BJ (cell line): Measurements from ENCODE around the gene IGSF21. TPM values are rescaled to one million over a fixed set of nuclear protein-coding genes. Genes with fewer than 3 reads are reported as not detected.

Source experiments
- CTCF ChIA-PET: fragments of 350-600 bp; formaldehyde crosslinking; extraction: SDS; loops from one replicate; lab custom pipeline; 2021; ENCODE audit warnings: antibody characterized with exemption, inconsistent platforms; lab: Yijun Ruan, JAX
- POLR2A ChIA-PET: fragments of 300-600 bp; sonication (Branson Sonifier 250); formaldehyde crosslinking; extraction: SDS; loops from one replicate; lab custom pipeline; 2021; ENCODE audit warnings: antibody characterized with exemption; lab: Charles Lee
- DNase-seq: peaks from one replicate; pipeline ENCODE4 v3.0.0-alpha.2; 2011; ENCODE audit warnings: low read depth
- H3K27me3 ChIP-seq: 2 replicates; pipeline ENCODE4 v1.6.0; 2011; ENCODE audit warnings: low read length; ENCODE audit not compliant: control insufficient read depth, insufficient read depth
- H3K36me3 ChIP-seq: 2 replicates; pipeline ENCODE4 v1.5.1; 2011; ENCODE audit warnings: low read length; ENCODE audit not compliant: control insufficient read depth, insufficient read depth
- H3K4me3 ChIP-seq: 2 replicates; pipeline ENCODE4 v1.5.1; 2011; ENCODE audit warnings: low read depth, mild to moderate bottlenecking, control low read depth, low read length
- polyA plus RNA-seq: library from polyadenylated mRNA; depleted of rRNA; stranded (reverse); fragments of >200 nt; gene quantifications from 2 replicates; pipeline ENCODE4 v1.2.3, GENCODE V29; 2011
- TF ChIP-seq, protein P1 (sequence below): IDR thresholded peaks from 2 replicates; pipeline ENCODE4 v1.5.1; 2011; ENCODE audit warnings: low read depth, mild to moderate bottlenecking, control low read depth, inconsistent platforms, low read length, moderate library complexity; ENCODE audit not compliant: insufficient read depth

The IGSF21 gene
- polyA plus RNA-seq, 1 experiment: not detected

DNA sequence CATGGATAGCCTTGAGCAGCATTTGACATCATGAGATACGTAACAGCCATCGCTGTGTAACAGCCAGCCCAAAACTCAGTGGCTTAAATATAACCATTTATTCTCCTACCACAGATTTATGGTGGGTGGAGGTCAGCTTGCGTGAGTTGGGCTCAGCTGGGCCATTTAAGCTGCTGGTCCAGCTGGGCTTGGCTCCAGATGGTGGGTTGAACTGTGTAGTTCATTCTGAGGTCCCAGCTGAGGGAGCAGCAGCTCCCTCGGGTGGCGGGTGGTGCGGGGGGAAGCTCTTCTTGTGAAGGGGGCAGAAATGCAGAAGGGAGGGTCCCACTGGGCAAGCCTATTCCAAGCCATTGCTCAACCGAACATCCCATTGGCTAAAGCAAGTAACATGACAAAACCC, 75.9 kb downstream of the IGSF21 start:
- ChIA-PET CTCF (no interaction called here), POLR2A (no interaction called here)
- no peaks in the 10 kb centered on the region for H3K27me3 ChIP-seq
- no peak for DNase-seq
- no peaks in the 10 kb centered on the region for H3K36me3 ChIP-seq
- H3K4me3 ChIP-seq: no peak overlapping the region
- TF ChIP-seq, protein P1, sequence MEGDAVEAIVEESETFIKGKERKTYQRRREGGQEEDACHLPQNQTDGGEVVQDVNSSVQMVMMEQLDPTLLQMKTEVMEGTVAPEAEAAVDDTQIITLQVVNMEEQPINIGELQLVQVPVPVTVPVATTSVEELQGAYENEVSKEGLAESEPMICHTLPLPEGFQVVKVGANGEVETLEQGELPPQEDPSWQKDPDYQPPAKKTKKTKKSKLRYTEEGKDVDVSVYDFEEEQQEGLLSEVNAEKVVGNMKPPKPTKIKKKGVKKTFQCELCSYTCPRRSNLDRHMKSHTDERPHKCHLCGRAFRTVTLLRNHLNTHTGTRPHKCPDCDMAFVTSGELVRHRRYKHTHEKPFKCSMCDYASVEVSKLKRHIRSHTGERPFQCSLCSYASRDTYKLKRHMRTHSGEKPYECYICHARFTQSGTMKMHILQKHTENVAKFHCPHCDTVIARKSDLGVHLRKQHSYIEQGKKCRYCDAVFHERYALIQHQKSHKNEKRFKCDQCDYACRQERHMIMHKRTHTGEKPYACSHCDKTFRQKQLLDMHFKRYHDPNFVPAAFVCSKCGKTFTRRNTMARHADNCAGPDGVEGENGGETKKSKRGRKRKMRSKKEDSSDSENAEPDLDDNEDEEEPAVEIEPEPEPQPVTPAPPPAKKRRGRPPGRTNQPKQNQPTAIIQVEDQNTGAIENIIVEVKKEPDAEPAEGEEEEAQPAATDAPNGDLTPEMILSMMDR: no peak

DNA sequence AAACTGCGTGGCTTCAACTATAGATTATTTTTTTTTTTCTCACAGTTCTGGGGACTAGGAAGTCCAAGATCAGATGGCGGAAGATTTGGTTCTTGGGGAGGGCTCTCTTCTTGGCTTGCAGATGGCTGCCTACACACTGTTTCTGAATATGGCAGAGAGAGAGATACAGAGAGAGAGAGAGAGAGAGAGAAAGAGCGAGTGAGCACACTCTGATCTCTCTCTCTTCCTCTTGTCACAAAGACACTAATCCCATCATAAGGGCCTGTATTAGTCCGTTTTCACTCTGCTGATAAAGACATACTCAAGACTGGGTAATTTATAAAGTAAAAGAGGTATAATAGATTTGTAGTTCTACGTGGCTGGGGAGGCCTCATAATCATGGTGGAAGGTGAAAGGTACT, 79.5 kb downstream of the IGSF21 start:
- ChIA-PET POLR2A (no interaction called here), CTCF (no interaction called here)
- no peaks in the 10 kb centered on the region for H3K36me3 ChIP-seq

DNA sequence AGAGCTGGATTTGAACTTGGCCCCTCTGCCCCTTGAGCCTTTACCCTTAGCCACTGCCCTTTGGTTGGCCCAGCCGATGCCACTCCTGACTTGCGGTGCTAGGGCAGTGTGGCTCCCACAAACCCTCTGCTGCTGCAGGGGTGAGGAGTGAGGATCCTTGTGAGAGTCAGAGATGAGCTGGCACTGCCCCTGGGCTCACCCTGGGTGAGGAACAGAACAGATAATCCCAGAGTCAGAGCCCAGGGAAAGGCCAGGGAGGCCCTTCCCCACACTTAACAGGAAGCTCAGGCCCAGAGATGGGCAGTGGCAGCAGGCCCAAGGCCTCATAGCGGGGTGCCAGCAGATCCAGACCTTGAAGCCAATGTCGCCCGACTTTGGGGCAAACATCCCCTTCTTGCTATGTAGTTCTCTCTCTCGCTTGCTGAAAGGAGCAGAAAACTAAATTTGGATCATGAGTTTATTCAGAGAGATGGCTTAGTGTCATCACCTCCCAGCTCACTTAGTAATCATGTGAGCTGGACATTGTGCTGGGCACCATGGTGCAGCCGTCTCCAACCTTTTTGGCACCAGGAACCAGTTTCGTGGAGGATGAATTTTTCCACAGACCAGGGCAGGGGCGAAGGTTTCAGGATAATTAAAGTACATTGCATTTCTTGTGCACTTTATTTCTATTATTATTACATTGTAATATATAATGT, 81.4 kb downstream of the IGSF21 start:
- ChIA-PET POLR2A (no interaction called here), CTCF (no interaction called here)
- TF ChIP-seq, protein P1: no peak
- Histone ChIP-seq H3K27me3 (no peaks in the 10 kb centered on the region), H3K4me3 (no peak overlapping the region), H3K36me3 (no peaks in the 10 kb centered on the region)
- no peak for DNase-seq

More for the DNA sequence above, 79.5 kb downstream of the IGSF21 start:
- no peaks in the 10 kb centered on the region for H3K27me3 ChIP-seq
- no peak for DNase-seq
- no peak overlapping the region for H3K4me3 ChIP-seq
- TF ChIP-seq, protein P1: no peak

DNA sequence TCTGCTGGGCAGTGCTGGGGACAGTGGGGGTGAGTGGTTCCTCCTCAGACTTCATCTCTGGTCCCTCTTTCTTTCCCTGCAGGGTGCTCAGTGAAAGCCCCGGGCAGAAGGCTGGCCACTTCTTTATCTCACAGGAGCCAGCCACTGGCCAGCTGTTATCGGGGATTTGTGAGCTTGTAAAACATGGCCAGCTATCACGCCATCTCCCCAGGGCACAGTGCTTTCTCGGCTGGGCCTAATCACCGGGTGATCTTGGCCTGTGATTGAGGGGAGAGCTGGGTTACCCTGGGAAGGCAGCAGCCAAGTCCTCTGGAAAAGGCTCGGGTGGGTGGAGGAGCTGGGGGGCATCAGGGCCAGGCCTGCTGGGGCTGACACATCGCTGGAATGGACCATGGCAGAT, 83.0 kb downstream of the IGSF21 start:
- H3K27me3 ChIP-seq: no peaks in the 10 kb centered on the region
- no peak for DNase-seq
- H3K4me3 ChIP-seq: no peak overlapping the region
- ChIA-PET CTCF (no interaction called here), POLR2A (no interaction called here)
- no peaks in the 10 kb centered on the region for H3K36me3 ChIP-seq
- TF ChIP-seq, protein P1: no peak

DNA sequence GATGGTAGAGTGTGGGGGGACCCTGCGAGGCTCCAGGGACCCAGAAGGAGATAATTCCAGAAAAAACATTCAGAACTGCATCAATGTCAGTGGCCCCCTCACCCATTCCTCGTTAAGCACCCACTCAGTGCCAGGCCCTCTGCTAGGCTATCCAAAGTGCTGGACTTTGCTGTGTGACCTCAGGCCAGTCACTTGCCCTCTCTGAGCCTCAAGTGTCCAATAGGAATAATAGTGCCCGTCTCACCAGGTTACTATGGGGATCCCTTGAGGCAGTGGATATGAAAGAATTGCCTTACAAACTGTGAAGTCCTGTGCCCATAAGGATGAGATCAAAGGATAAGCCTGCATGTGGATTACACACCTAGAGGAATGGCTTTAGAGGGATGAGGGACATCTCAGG, 83.4 kb downstream of the IGSF21 start:
- TF ChIP-seq, protein P1: no peak
- DNase-seq: no peak
- POLR2A ChIA-PET: no interaction called here
- H3K4me3 ChIP-seq: no peak overlapping the region
- no peaks in the 10 kb centered on the region for H3K36me3 ChIP-seq
- CTCF ChIA-PET: no interaction called here
- no peaks in the 10 kb centered on the region for H3K27me3 ChIP-seq
